Measurements from ENCODE around the gene SFR1. TPM values are rescaled to one million over a fixed set of nuclear protein-coding genes. Genes with fewer than 3 reads are reported as not detected.

The SFR1 gene
- total RNA-seq = 14.2 TPM
- 16.5 TPM for polyA plus RNA-seq
- long read RNA-seq, donor 1, partial matches to known transcripts = 0 of 1 reads
- long read RNA-seq, donor 1, other reads (novel, unspliced or antisense) = 0 of 1 reads
- long read RNA-seq, donor 2 = 0 reads
- long read RNA-seq, donor 3, transcript SFR1-202 (4 exons, 1,503 nt) = major isoform, 10 of 22 reads
- long read RNA-seq, donor 3, transcript SFR1-201 (4 exons, 1,438 nt) = minor isoform, 5 of 22 reads
- long read RNA-seq, donor 3, partial matches to known transcripts = 5 of 22 reads
- long read RNA-seq, donor 3, other reads (novel, unspliced or antisense) = 0 of 22 reads
- long read RNA-seq, donor 4, transcript SFR1-202 (4 exons, 1,503 nt) = major isoform, 5 of 9 reads
- long read RNA-seq, donor 4, partial matches to known transcripts = 0 of 9 reads
- long read RNA-seq, donor 4, other reads (novel, unspliced or antisense) = 0 of 9 reads
- long read RNA-seq, donor 5, partial matches to known transcripts = 7 of 14 reads
- long read RNA-seq, donor 5, other reads (novel, unspliced or antisense) = 0 of 14 reads
- long read RNA-seq, donor 6, partial matches to known transcripts = 0 of 7 reads
- long read RNA-seq, donor 6, other reads (novel, unspliced or antisense) = 0 of 7 reads
- long read RNA-seq, donor 7, transcript SFR1-202 (4 exons, 1,503 nt) = minor isoform, 5 of 12 reads
- long read RNA-seq, donor 7, transcript SFR1-201 (4 exons, 1,438 nt) = major isoform, 6 of 12 reads
- long read RNA-seq, donor 7, partial matches to known transcripts = 0 of 12 reads
- long read RNA-seq, donor 7, other reads (novel, unspliced or antisense) = 0 of 12 reads
- long read RNA-seq, donor 8, partial matches to known transcripts = 0 of 3 reads
- long read RNA-seq, donor 8, other reads (novel, unspliced or antisense) = 0 of 3 reads
- long read RNA-seq, donor 9, partial matches to known transcripts = 9 of 14 reads
- long read RNA-seq, donor 9, other reads (novel, unspliced or antisense) = 0 of 14 reads
- long read RNA-seq, donor 10, partial matches to known transcripts = 5 of 7 reads
- long read RNA-seq, donor 10, other reads (novel, unspliced or antisense) = 0 of 7 reads

GRCh38 chr10:104121485-104122224 is at the start of gene SFR1:
TSS of gene SFR1 (plus strand) at chr10:104122171. CDS start at chr10:104122184, 13 bp downstream.
- peak; percentile 92 to 99 (median 99) for DNase-seq (ENCODE audit: low read depth in 6 of 9, low spot score in 9 of 9)
- no peaks in the 10 kb centered on the region for H3K9me3 ChIP-seq (ENCODE audit: control insufficient read depth in 2 of 2, insufficient read depth in 1 of 2, low read length in 1 of 2)
- no peaks in the 10 kb centered on the region for H3K27me3 ChIP-seq (ENCODE audit: control insufficient read depth in 2 of 2, insufficient read depth in 1 of 2, low read length in 1 of 2)
- peaks cover 4 to 9% of the 10 kb centered on the region in 2 donors for H3K4me1 ChIP-seq (ENCODE audit: control insufficient read depth in 2 of 2, insufficient read depth in 2 of 2, low read length in 2 of 2)
- WGBS = under 1% methylated on average over 67 of the region's 67 CpGs
- H3K36me3 ChIP-seq (ENCODE audit: control insufficient read depth in 2 of 2, insufficient read depth in 2 of 2, low read length in 1 of 2) = no peaks in the 10 kb centered on the region
- peak within 1 kb of the TSS; percentile 99 to 100 for H3K27ac ChIP-seq (ENCODE audit: low read depth in 1 of 2, low read length in 1 of 2)
- H3K4me3 ChIP-seq (ENCODE audit: low read length in 2 of 2) = peak within 1 kb of the TSS; percentile 77 to 91

- H3K27me3 ChIP-seq (ENCODE audit: control insufficient read depth in 2 of 2, insufficient read depth in 1 of 2, low read length in 1 of 2) = peaks cover 0 to 5% of the 10 kb centered on the region in 2 donors
- 85% methylated on average over 5 of the region's 5 CpGs for WGBS
- no peak overlapping the region for H3K4me3 ChIP-seq (ENCODE audit: low read length in 2 of 2)
- no peaks in the 10 kb centered on the region for H3K4me1 ChIP-seq (ENCODE audit: control insufficient read depth in 2 of 2, insufficient read depth in 2 of 2, low read length in 2 of 2)
- no peaks in the 10 kb centered on the region for H3K9me3 ChIP-seq (ENCODE audit: control insufficient read depth in 2 of 2, insufficient read depth in 1 of 2, low read length in 1 of 2)
- no peak for DNase-seq (ENCODE audit: low read depth in 6 of 9, low spot score in 9 of 9)
- H3K36me3 ChIP-seq (ENCODE audit: control insufficient read depth in 2 of 2, insufficient read depth in 2 of 2, low read length in 1 of 2) = no peaks in the 10 kb centered on the region
- no peak overlapping the region for H3K27ac ChIP-seq (ENCODE audit: low read depth in 1 of 2, low read length in 1 of 2)
Observed at GRCh38 chr10:104072786-104073185, 49.2 kb upstream of the SFR1 start.

- H3K4me1 ChIP-seq (ENCODE audit: control insufficient read depth in 2 of 2, insufficient read depth in 2 of 2, low read length in 2 of 2) = no peaks in the 10 kb centered on the region
- no peak overlapping the region for H3K27ac ChIP-seq (ENCODE audit: low read depth in 1 of 2, low read length in 1 of 2)
- no peak for DNase-seq (ENCODE audit: low read depth in 6 of 9, low spot score in 9 of 9)
- H3K27me3 ChIP-seq (ENCODE audit: control insufficient read depth in 2 of 2, insufficient read depth in 1 of 2, low read length in 1 of 2) = peaks cover 0 to 6% of the 10 kb centered on the region in 2 donors
- no peak overlapping the region for H3K4me3 ChIP-seq (ENCODE audit: low read length in 2 of 2)
- H3K9me3 ChIP-seq (ENCODE audit: control insufficient read depth in 2 of 2, insufficient read depth in 1 of 2, low read length in 1 of 2) = no peaks in the 10 kb centered on the region
- H3K36me3 ChIP-seq (ENCODE audit: control insufficient read depth in 2 of 2, insufficient read depth in 2 of 2, low read length in 1 of 2) = no peaks in the 10 kb centered on the region
- 92% methylated on average over 6 of the region's 6 CpGs for WGBS
Observed at GRCh38 chr10:104074505-104074904, 47.5 kb upstream of the SFR1 start.

- no peaks in the 10 kb centered on the region for H3K4me1 ChIP-seq (ENCODE audit: control insufficient read depth in 2 of 2, insufficient read depth in 2 of 2, low read length in 2 of 2)
- H3K27ac ChIP-seq (ENCODE audit: low read depth in 1 of 2, low read length in 1 of 2) = no peak overlapping the region
- DNase-seq (ENCODE audit: low read depth in 6 of 9, low spot score in 9 of 9) = peak in 1 of 9 donors; percentile 10
- H3K9me3 ChIP-seq (ENCODE audit: control insufficient read depth in 2 of 2, insufficient read depth in 1 of 2, low read length in 1 of 2) = no peaks in the 10 kb centered on the region
- no peaks in the 10 kb centered on the region for H3K36me3 ChIP-seq (ENCODE audit: control insufficient read depth in 2 of 2, insufficient read depth in 2 of 2, low read length in 1 of 2)
- peaks cover 0 to 6% of the 10 kb centered on the region in 2 donors for H3K27me3 ChIP-seq (ENCODE audit: control insufficient read depth in 2 of 2, insufficient read depth in 1 of 2, low read length in 1 of 2)
- WGBS = 66% methylated on average over 3 of the region's 3 CpGs
- no peak overlapping the region for H3K4me3 ChIP-seq (ENCODE audit: low read length in 2 of 2)
Observed at GRCh38 chr10:104076743-104077160, 45.2 kb upstream of the SFR1 start.

GRCh38 chr10:104077247-104077646 is 44.7 kb upstream of the SFR1 start:
- Histone ChIP-seq H3K4me1 (ENCODE audit: control insufficient read depth in 2 of 2, insufficient read depth in 2 of 2, low read length in 2 of 2) (no peaks in the 10 kb centered on the region), H3K27ac (ENCODE audit: low read depth in 1 of 2, low read length in 1 of 2) (no peak overlapping the region), H3K4me3 (ENCODE audit: low read length in 2 of 2) (no peak overlapping the region), H3K9me3 (ENCODE audit: control insufficient read depth in 2 of 2, insufficient read depth in 1 of 2, low read length in 1 of 2) (no peaks in the 10 kb centered on the region), H3K36me3 (ENCODE audit: control insufficient read depth in 2 of 2, insufficient read depth in 2 of 2, low read length in 1 of 2) (no peaks in the 10 kb centered on the region), H3K27me3 (ENCODE audit: control insufficient read depth in 2 of 2, insufficient read depth in 1 of 2, low read length in 1 of 2) (peaks cover 0 to 6% of the 10 kb centered on the region in 2 donors)
- 95% methylated on average over 3 of the region's 3 CpGs for WGBS
- no peak for DNase-seq (ENCODE audit: low read depth in 6 of 9, low spot score in 9 of 9)

GRCh38 chr10:104077663-104078151 is 44.3 kb upstream of the SFR1 start:
- no peak for DNase-seq (ENCODE audit: low read depth in 6 of 9, low spot score in 9 of 9)
- H3K4me3 ChIP-seq (ENCODE audit: low read length in 2 of 2) = no peak overlapping the region
- H3K27ac ChIP-seq (ENCODE audit: low read depth in 1 of 2, low read length in 1 of 2) = no peak overlapping the region
- H3K4me1 ChIP-seq (ENCODE audit: control insufficient read depth in 2 of 2, insufficient read depth in 2 of 2, low read length in 2 of 2) = no peaks in the 10 kb centered on the region
- WGBS = 91% methylated on average over 5 of the region's 5 CpGs
- H3K27me3 ChIP-seq (ENCODE audit: control insufficient read depth in 2 of 2, insufficient read depth in 1 of 2, low read length in 1 of 2) = peaks cover 0 to 6% of the 10 kb centered on the region in 2 donors
- H3K9me3 ChIP-seq (ENCODE audit: control insufficient read depth in 2 of 2, insufficient read depth in 1 of 2, low read length in 1 of 2) = no peaks in the 10 kb centered on the region
- no peaks in the 10 kb centered on the region for H3K36me3 ChIP-seq (ENCODE audit: control insufficient read depth in 2 of 2, insufficient read depth in 2 of 2, low read length in 1 of 2)

GRCh38 chr10:104080762-104081161 is 41.2 kb upstream of the SFR1 start:
- Histone ChIP-seq H3K27me3 (ENCODE audit: control insufficient read depth in 2 of 2, insufficient read depth in 1 of 2, low read length in 1 of 2) (peaks cover 0 to 6% of the 10 kb centered on the region in 2 donors), H3K4me1 (ENCODE audit: control insufficient read depth in 2 of 2, insufficient read depth in 2 of 2, low read length in 2 of 2) (no peaks in the 10 kb centered on the region), H3K36me3 (ENCODE audit: control insufficient read depth in 2 of 2, insufficient read depth in 2 of 2, low read length in 1 of 2) (no peaks in the 10 kb centered on the region), H3K4me3 (ENCODE audit: low read length in 2 of 2) (no peak overlapping the region), H3K9me3 (ENCODE audit: control insufficient read depth in 2 of 2, insufficient read depth in 1 of 2, low read length in 1 of 2) (no peaks in the 10 kb centered on the region), H3K27ac (ENCODE audit: low read depth in 1 of 2, low read length in 1 of 2) (no peak overlapping the region)
- DNase-seq (ENCODE audit: low read depth in 6 of 9, low spot score in 9 of 9) = peak in 3 of 9 donors; percentile 4 to 37 (median 10)
- WGBS = 73% methylated on average over 1 of the region's 1 CpG

GRCh38 chr10:104081998-104082397 is 40.0 kb upstream of the SFR1 start:
- peaks cover 0 to 2% of the 10 kb centered on the region in 2 donors for H3K27me3 ChIP-seq (ENCODE audit: control insufficient read depth in 2 of 2, insufficient read depth in 1 of 2, low read length in 1 of 2)
- H3K36me3 ChIP-seq (ENCODE audit: control insufficient read depth in 2 of 2, insufficient read depth in 2 of 2, low read length in 1 of 2) = no peaks in the 10 kb centered on the region
- no peaks in the 10 kb centered on the region for H3K9me3 ChIP-seq (ENCODE audit: control insufficient read depth in 2 of 2, insufficient read depth in 1 of 2, low read length in 1 of 2)
- H3K27ac ChIP-seq (ENCODE audit: low read depth in 1 of 2, low read length in 1 of 2) = no peak overlapping the region
- 94% methylated on average over 5 of the region's 5 CpGs for WGBS
- H3K4me3 ChIP-seq (ENCODE audit: low read length in 2 of 2) = no peak overlapping the region
- DNase-seq (ENCODE audit: low read depth in 6 of 9, low spot score in 9 of 9) = no peak
- no peaks in the 10 kb centered on the region for H3K4me1 ChIP-seq (ENCODE audit: control insufficient read depth in 2 of 2, insufficient read depth in 2 of 2, low read length in 2 of 2)

All from thymus (tissue), 14 donors.